ENCODE results near the gene ADCY10.
A peak's percentile ranks its signal among the peaks of the same experiment; 100 is the strongest.

Gene ADCY10

GRCh38 chr1:167805041-167805556 is 108.8 kb downstream of the ADCY10 start:
- peak; percentile 39 for DNase-seq

- peak; percentile 94 for DNase-seq
These were observed 110.4 kb downstream of the ADCY10 start for GRCh38 chr1:167803358-167804207.

DNA sequence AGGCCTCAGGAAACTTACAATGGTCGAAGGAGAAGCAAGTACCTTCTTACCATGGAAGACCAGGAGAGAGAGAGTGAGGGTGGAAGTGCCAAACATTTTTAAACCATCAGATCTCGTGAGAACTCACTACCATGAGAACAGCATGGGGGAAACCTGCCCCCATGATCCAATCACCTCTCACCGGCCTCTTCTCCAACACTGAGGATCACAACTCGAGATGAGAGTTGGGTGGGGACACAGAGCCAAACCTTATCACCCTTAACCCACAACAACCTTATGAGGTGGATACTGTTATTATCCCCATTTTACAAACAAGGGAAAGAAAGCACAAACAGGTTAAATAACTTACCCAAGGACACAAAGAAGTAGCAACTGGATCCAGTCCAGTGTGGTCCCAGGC is 111.7 kb downstream of the ADCY10 start:
- no peak for DNase-seq

GRCh38 chr1:167800251-167800650 is 113.7 kb downstream of the ADCY10 start:
- no peak for DNase-seq

DNA sequence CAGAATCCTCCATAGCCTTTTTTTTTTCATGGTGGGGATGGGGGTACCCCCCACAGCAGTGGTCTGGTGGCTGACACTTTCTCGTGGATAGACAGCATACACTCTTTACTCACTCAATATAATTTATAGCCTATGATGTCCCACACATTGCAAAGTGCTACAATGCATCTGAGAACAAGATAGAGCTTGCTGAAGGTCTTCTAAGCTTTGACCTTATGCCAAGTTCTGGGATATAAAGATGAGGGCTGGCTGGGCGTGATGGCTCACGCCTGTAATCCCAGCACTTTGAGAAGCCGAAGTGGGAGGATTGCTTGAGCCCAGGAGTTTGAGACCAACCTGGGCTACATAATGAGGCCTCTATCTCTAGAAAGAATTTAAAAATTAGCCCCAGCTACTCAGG is 114.2 kb downstream of the ADCY10 start:
- DNase-seq: no peak

DNA sequence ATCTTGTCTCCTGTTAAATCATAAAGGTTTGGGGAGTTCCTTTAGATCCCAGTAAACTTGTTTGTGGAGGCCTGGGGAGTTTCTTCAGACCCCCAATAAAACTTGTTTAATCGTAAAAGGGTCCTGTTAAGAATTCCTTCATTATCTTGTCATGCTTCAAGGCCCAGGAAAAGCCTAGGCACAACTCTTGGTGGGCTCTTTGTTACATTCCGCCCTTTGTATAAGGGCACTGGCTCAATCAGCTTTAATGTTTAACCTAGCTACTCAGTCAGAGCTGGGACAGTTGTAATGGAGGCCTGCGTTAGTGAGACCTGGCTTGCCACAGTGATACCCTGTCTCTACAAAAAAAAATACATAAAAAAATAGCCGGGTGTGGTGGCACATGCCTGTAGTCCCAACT is 115.0 kb downstream of the ADCY10 start:
- DNase-seq: no peak

- peak; percentile 49 for DNase-seq
These were observed 116.9 kb downstream of the ADCY10 start for GRCh38 chr1:167797015-167797414.

DNA sequence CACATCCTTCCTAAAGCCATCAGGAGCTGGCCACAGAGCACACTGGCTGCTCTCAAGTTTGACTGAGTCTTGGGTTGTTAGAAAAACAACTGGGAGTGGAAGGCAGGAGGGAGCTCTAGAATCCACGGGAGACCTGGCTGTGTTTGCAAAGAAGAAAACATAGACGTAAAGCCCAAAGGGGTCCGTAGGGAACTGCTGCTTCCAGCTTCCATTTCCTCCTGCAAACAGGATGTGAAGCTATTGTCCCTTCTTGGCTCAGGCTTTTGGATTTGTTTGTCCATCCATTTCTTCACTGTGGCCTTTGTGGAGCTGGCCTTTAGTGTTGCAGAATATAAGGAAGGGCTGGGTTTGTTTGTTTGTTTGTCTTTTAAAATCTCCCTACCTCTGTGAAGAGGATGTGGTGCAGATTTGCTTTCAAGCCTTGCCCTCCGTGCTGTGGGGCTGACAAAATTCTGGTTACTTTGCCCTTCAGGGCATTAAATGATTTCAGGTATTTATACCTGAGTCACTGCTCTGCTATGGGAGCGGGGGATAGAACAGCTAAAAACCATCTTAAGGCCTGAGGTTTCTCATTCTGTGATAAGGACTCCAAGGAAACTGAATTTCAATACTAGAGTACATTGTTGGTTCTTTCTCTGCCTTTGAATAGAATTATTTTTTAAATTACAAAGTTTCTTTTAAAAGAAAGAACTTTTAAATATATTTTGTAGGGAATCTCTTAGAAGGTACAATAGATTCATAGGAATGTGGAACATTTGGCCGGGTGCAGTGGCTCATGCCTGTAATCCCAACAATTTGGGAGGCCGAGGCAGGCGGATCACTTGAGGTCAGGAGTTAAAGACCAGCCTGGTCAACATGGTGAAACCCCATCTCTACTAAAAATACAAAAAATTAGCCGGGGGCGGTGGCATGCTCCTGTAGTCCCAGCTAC is 117.9 kb downstream of the ADCY10 start:
- DNase-seq: no peak

GRCh38 chr1:167794043-167794442 is 119.9 kb downstream of the ADCY10 start:
- no peak for DNase-seq

- DNase-seq: no peak
These were observed 121.8 kb downstream of the ADCY10 start for GRCh38 chr1:167792188-167792565.

GRCh38 chr1:167791281-167792187 is 122.4 kb downstream of the ADCY10 start:
- DNase-seq: no peak

DNA sequence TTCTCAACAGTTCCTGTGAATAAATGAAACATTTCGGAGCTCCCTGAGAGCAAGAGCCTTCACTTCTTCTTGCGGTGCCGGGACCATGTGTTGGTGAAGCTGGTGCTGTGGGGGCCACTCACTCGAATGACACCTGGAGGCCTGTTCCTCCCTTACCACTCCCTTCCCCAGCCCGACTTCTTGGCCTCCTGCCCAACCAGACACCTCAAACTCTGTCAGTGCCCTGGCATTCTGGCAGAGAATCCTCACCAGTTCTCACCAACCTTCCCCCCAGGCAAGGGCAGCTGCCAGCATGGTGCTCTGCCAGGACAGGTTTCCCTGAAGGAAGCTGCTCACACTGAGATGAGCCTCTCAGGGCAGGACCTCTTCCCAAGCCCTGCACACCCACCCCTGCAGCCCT is 123.8 kb downstream of the ADCY10 start:
- DNase-seq: no peak

DNA sequence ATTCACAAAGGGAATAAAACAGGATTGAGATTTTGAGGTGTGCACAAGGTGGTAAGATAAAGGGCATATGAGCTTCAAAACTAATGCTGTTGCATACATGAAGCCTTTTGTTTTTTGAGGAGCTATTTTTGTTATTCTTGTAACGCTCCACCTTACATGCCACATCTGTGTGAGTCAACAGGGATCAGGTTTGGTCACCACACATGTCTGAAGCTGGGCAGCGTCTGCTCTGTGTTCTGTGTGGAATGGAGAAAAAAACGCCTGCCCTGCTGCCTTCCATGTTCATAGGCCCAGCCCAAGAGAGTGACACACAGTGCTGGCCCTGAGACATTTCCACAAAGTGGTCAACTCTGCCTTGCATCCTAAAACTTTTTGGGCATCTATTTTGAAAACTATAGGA is 124.4 kb downstream of the ADCY10 start:
- DNase-seq: no peak

- DNase-seq: no peak
These were observed 127.4 kb downstream of the ADCY10 start for GRCh38 chr1:167786502-167786901.

- DNase-seq: peak; percentile 9
These were observed 128.9 kb downstream of the ADCY10 start for GRCh38 chr1:167784876-167785550.

DNA sequence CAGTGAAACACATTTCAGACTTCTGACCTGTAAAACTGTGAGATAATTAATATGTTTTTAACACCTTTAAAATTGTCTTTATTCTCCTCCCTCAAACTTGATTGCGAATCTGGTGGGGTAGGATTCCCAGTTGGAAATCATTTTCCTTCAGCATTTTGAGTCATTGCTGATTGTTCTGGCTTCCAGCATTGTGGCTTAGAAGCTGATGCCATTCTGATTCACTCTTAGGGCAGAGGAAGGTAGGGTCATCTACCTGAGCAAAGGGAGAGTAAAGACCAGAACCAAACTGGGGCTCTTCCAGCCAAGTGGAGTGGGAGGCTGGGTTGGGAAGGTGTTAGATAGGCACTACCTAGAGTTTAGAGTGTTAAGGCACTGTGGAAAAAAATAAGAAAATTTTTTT is 131.0 kb downstream of the ADCY10 start:
- DNase-seq: no peak

- no peak for DNase-seq
These were observed 132.4 kb downstream of the ADCY10 start for GRCh38 chr1:167781558-167781957.

- DNase-seq: no peak
These were observed 136.7 kb downstream of the ADCY10 start for GRCh38 chr1:167777269-167777650.

- DNase-seq: no peak
These were observed 137.2 kb downstream of the ADCY10 start for GRCh38 chr1:167776616-167777268.

- no peak for DNase-seq
These were observed 137.8 kb downstream of the ADCY10 start for GRCh38 chr1:167776151-167776550.

GRCh38 chr1:167775178-167775577 is 138.8 kb downstream of the ADCY10 start:
- no peak for DNase-seq

Measured in stimulated activated CD4-positive, alpha-beta T cell treated with anti-CD3 and anti-CD28 coated beads, Interleukin-1b, Interleukin-23, amount 100 ng/mL, for 48 hours (primary cell).